NCI-H1417 treated with DMSO at 0.1 percent for 48 hours (cell line): ENCODE measurements around the gene KCNMA1.

Experiments
- DNase-seq: peaks from one replicate; lab custom pipeline; 2025; lab: John Stamatoyannopoulos, UW

The KCNMA1 gene

GRCh38 chr10:77267703-77268675 is 369.6 kb downstream of the KCNMA1 start:
- DNase-seq: no peak

- DNase-seq: no peak
Observed at GRCh38 chr10:77266242-77266641, 371.4 kb downstream of the KCNMA1 start.

- DNase-seq: no peak
Observed at GRCh38 chr10:77264527-77264926, 373.1 kb downstream of the KCNMA1 start.

GRCh38 chr10:77264107-77264506 is 373.5 kb downstream of the KCNMA1 start:
- no peak for DNase-seq

- no peak for DNase-seq
Observed at GRCh38 chr10:77263700-77264099, 373.9 kb downstream of the KCNMA1 start.

GRCh38 chr10:77261146-77261545 is 376.5 kb downstream of the KCNMA1 start:
- no peak for DNase-seq

GRCh38 chr10:77259171-77259874 is 378.3 kb downstream of the KCNMA1 start:
- no peak for DNase-seq

- no peak for DNase-seq
Observed at GRCh38 chr10:77256346-77256745, 381.3 kb downstream of the KCNMA1 start.

- DNase-seq: no peak
Observed at GRCh38 chr10:77253556-77254064, 384.0 kb downstream of the KCNMA1 start.

GRCh38 chr10:77253147-77253545 is 384.5 kb downstream of the KCNMA1 start:
- DNase-seq: no peak

GRCh38 chr10:77252380-77253146 is 385.0 kb downstream of the KCNMA1 start:
- no peak for DNase-seq

- no peak for DNase-seq
Observed at GRCh38 chr10:77251297-77252013, 386.2 kb downstream of the KCNMA1 start.

- no peak for DNase-seq
Observed at GRCh38 chr10:77249901-77250459, 387.6 kb downstream of the KCNMA1 start.

- DNase-seq: no peak
Observed at GRCh38 chr10:77248104-77248790, 389.4 kb downstream of the KCNMA1 start.

- DNase-seq: no peak
Observed at GRCh38 chr10:77247031-77247990, 390.3 kb downstream of the KCNMA1 start.

GRCh38 chr10:77245953-77246352 is 391.7 kb downstream of the KCNMA1 start:
- DNase-seq: no peak

GRCh38 chr10:77244746-77245145 is 392.9 kb downstream of the KCNMA1 start:
- DNase-seq: no peak

- no peak for DNase-seq
Observed at GRCh38 chr10:77244286-77244685, 393.3 kb downstream of the KCNMA1 start.

- DNase-seq: no peak
Observed at GRCh38 chr10:77241350-77241725, 396.3 kb downstream of the KCNMA1 start.
